Germinal center (tissue), 1 donor: Measurements from ENCODE around the gene CYB561.

Experiments used
- DNase-seq: peaks from one replicate; pipeline ENCODE4 v3.0.0; 2012; ENCODE audit warnings: mixed read lengths, low spot score

Gene CYB561

GRCh38 chr17:63407741-63408330 is 38.3 kb downstream of the CYB561 start:
- DNase-seq: no peak

GRCh38 chr17:63406689-63407330 is 39.3 kb downstream of the CYB561 start:
- DNase-seq: peak; percentile 67

GRCh38 chr17:63405741-63406261 is 40.3 kb downstream of the CYB561 start:
- peak; percentile 43 for DNase-seq

- no peak for DNase-seq
These were observed 41.1 kb downstream of the CYB561 start for GRCh38 chr17:63405020-63405419.

GRCh38 chr17:63402431-63403212 is 43.5 kb downstream of the CYB561 start:
- no peak for DNase-seq

- DNase-seq: no peak
These were observed 46.2 kb downstream of the CYB561 start for GRCh38 chr17:63399856-63400255.

GRCh38 chr17:63399316-63399715 is 46.8 kb downstream of the CYB561 start:
- DNase-seq: no peak

- peak; percentile 37 for DNase-seq
These were observed 47.4 kb downstream of the CYB561 start for GRCh38 chr17:63398680-63399079.

GRCh38 chr17:63395075-63395805 is 50.9 kb downstream of the CYB561 start:
- no peak for DNase-seq

- no peak for DNase-seq
These were observed 56.0 kb downstream of the CYB561 start for GRCh38 chr17:63390090-63390489.

- DNase-seq: no peak
These were observed 58.3 kb downstream of the CYB561 start for GRCh38 chr17:63387656-63388340.

GRCh38 chr17:63382826-63383225 is 63.3 kb downstream of the CYB561 start:
- DNase-seq: no peak
